Lower lobe of right lung (tissue), 2 donors: ENCODE measurements around the gene CKMT2. TPM values are rescaled to one million over a fixed set of nuclear protein-coding genes. Genes with fewer than 3 reads are reported as not detected.

ENCODE experiments used
- ATAC-seq, 2 donors: fragments of 200-7000 bp; cut with Tn5 transposase; one replicate each; pipeline ENCODE4 v1.9.1; 2020 to 2022; ENCODE audit warnings: mild to moderate bottlenecking in 2 of 2, moderate library complexity in 2 of 2
- DNase-seq: peaks from one replicate; pipeline ENCODE4 v3.0.0-alpha.2; 2020
- H3K27ac ChIP-seq: fragments of 200-600 bp; one replicate; pipeline ENCODE4 v1.8.0; 2022
- H3K27me3 ChIP-seq: fragments of 200-600 bp; one replicate; pipeline ENCODE4 v1.8.0; 2022; ENCODE audit warnings: low read depth
- H3K36me3 ChIP-seq: fragments of 200-600 bp; one replicate; pipeline ENCODE4 v1.8.0; 2022; ENCODE audit warnings: mild to moderate bottlenecking
- H3K4me1 ChIP-seq: fragments of 200-600 bp; one replicate; pipeline ENCODE4 v1.8.0; 2022
- H3K4me3 ChIP-seq: fragments of 200-600 bp; one replicate; pipeline ENCODE4 v1.8.0; 2022; ENCODE audit warnings: mild to moderate bottlenecking
- H3K9me3 ChIP-seq: fragments of 200-600 bp; one replicate; pipeline ENCODE4 v1.8.0; 2022
- intact Hi-C: fragments of 100-400 bp; cut with DNase I; formaldehyde crosslinking; loops from one replicate; pipeline ENCODE4 v1.11.0; 2022
- total RNA-seq: library from RNA; stranded (reverse); fragmentation: NEBNext Ultra II Directional; extraction: Animal tissue kit (Norgen Biotek cat#: 25700); gene quantifications from one replicate; pipeline ENCODE4 v1.2.1, GENCODE V29; 2021
- TF ChIP-seq, protein P1 (sequence below): fragments of 200-600 bp; IDR thresholded peaks from one replicate; pipeline ENCODE4 v1.8.0; 2022; ENCODE audit warnings: antibody characterized with exemption, mild to moderate bottlenecking
- donor health status: DM: no; HTN: yes; CAD: no; lungs with severe emphysema.

CKMT2 gene
- total RNA-seq, 1 donor from 2014 or later = 1.4 TPM

DNA sequence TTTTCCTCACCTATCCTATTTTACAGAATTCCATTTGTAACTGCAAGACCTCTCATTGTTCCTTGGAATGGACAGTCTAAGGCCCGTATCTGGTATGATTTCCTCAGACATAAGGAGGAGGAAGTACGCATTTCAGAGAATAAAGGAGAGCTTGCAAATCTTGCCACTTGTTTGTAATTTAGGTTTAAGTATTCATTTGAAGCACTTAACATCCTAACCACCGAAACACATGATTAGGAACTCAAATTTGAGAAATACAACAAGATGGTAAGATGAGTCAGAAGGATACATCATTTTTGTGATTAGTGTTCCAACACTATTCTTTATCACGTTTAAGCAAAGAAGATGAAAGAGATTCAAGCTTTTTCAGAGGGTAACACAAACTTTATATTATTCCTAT, 64.4 kb downstream of the CKMT2 start:
- Histone ChIP-seq H3K36me3 (no peaks in the 10 kb centered on the region), H3K9me3 (peaks cover 11% of the 10 kb centered on the region), H3K4me3 (no peak overlapping the region), H3K27ac (no peak overlapping the region), H3K4me1 (peaks cover 31% of the 10 kb centered on the region), H3K27me3 (no peaks in the 10 kb centered on the region)
- TF ChIP-seq, protein P1, sequence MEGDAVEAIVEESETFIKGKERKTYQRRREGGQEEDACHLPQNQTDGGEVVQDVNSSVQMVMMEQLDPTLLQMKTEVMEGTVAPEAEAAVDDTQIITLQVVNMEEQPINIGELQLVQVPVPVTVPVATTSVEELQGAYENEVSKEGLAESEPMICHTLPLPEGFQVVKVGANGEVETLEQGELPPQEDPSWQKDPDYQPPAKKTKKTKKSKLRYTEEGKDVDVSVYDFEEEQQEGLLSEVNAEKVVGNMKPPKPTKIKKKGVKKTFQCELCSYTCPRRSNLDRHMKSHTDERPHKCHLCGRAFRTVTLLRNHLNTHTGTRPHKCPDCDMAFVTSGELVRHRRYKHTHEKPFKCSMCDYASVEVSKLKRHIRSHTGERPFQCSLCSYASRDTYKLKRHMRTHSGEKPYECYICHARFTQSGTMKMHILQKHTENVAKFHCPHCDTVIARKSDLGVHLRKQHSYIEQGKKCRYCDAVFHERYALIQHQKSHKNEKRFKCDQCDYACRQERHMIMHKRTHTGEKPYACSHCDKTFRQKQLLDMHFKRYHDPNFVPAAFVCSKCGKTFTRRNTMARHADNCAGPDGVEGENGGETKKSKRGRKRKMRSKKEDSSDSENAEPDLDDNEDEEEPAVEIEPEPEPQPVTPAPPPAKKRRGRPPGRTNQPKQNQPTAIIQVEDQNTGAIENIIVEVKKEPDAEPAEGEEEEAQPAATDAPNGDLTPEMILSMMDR = no peak
- DNase-seq (no peak), ATAC-seq (no peak)
- intact Hi-C loops = no loop called here

DNA sequence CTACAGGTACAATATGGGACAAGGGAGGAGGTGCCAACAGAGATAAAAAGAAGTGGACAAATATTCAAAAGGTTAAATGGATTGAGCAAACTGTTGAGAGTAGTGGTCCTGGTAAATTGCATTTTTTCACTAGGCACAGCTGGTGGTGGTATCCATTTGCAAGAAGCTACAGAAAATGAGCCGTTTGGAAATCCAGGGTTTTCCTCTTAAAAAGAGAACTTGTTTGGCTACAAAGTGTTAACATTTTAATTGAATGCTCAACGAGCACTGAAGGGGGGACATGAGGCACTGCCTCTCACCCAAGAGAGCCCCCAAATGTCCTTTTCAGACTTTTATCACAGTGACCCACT, 67.8 kb downstream of the CKMT2 start:
- H3K36me3 ChIP-seq = peaks cover 9% of the 10 kb centered on the region
- peak overlapping the region; percentile 94 for H3K27ac ChIP-seq
- intact Hi-C loops = no loop called here
- peaks cover 41% of the 10 kb centered on the region for H3K4me1 ChIP-seq
- H3K4me3 ChIP-seq = peak overlapping the region; percentile 89
- TF ChIP-seq, protein P1 = no peak
- DNase-seq (no peak), ATAC-seq (no peak)
- no peaks in the 10 kb centered on the region for H3K9me3 ChIP-seq
- no peaks in the 10 kb centered on the region for H3K27me3 ChIP-seq

DNA sequence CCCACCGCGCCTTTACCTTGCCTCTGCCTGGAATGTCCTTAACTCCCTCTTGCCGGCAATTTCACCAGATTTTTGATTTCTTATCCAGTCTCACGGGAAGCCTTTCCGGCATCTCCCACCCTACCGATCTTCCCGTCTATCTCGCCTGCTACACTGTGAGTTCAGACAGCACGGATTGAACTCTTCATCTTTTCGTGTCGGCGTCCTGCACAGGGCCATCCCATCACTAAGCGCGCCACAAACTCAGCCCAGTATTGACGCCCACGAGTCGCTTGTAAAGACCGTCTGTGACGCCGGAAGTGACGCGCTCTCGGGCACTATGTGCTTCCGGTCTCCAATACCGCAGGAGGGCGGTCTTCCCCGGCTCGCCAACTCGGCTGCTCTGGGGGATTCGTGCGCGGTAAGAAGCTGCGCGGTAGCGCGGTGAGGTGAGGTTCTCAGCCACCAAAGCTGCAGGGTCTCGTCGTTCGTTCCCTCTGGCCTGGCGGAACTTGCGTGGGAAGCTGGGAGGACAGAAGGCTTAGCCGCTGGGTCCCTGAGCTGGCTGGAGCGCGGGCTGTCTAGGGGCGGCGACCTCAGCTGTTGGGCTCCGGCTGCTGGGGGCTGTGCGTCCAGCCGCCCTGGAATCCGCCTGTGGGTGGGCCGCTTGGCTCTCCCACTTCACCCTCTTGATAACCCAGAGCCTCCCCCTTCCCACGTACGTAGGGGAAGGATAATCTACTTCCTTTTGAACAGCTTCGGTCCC, 68.3 kb downstream of the CKMT2 start, which contains the start of gene ZCCHC9:
Gene ZCCHC9 (plus strand): TSS at position 317 of the 745 bp plus-strand sequence. CDS start 3,171 bp downstream, outside the sequence.
- peak; percentile 98 for ATAC-seq
- Histone ChIP-seq H3K36me3 (peaks cover 9% of the 10 kb centered on the region), H3K27me3 (no peaks in the 10 kb centered on the region), H3K4me1 (peaks cover 41% of the 10 kb centered on the region), H3K27ac (peak within 1 kb of the TSS; percentile 94), H3K9me3 (no peaks in the 10 kb centered on the region), H3K4me3 (peak within 1 kb of the TSS; percentile 89)
- intact Hi-C loops = no loop called here
- TF ChIP-seq, protein P1 = peak; percentile 31
- DNase-seq = peak; percentile 96

DNA sequence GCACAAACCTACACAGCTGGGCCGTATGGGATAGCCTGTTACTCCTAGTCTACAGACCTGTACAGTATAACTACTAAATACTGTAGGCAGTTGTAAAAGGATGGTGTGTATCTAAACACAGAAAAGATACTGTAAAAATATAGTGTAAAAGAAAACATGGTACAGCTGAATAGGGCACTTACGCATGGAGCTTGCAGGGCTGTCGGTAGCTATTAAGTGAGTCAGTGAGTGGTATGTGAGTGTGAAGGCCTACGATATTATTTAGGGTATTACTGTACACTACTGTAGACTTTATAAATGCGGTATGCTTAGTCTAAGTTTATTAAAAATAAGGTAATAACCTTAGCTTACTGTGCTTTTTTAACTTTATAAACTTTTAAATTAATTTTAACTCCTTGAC, 69.5 kb downstream of the CKMT2 start:
- peak overlapping the region; percentile 89 for H3K4me3 ChIP-seq
- H3K9me3 ChIP-seq = no peaks in the 10 kb centered on the region
- TF ChIP-seq, protein P1 = no peak
- DNase-seq (no peak), ATAC-seq (no peak)
- peaks cover 41% of the 10 kb centered on the region for H3K4me1 ChIP-seq
- H3K27ac ChIP-seq = no peak overlapping the region
- no peaks in the 10 kb centered on the region for H3K27me3 ChIP-seq
- peaks cover 9% of the 10 kb centered on the region for H3K36me3 ChIP-seq
- intact Hi-C loops = no loop called here

DNA sequence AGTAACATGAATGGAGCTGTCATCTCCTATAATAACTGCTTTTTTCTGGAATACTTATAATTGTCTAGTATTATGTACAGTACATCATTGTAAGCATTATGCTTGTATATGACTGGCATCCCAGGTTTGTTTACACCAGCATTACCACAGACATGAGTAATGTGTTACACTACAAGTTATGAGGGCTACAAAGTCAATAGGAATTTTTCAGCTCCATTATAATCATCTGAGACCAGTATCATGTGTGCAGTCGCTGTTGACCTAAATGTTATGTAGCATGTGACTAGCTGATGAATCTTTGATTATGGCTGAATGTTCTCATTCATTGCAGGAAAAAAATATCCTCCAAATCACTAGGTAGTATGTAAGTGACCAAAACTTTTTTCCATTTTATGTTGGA, 70.4 kb downstream of the CKMT2 start:
- Histone ChIP-seq H3K9me3 (no peaks in the 10 kb centered on the region), H3K4me1 (peaks cover 38% of the 10 kb centered on the region), H3K4me3 (no peak overlapping the region), H3K27ac (no peak overlapping the region), H3K36me3 (peaks cover 11% of the 10 kb centered on the region), H3K27me3 (no peaks in the 10 kb centered on the region)
- intact Hi-C loops = no loop called here
- no peak for DNase-seq
- TF ChIP-seq, protein P1 = no peak
- no peak for ATAC-seq
